NCI-H2227 (cell line): Measurements from ENCODE around the gene HOXD10.

Experiments used
- DNase-seq: peaks from one replicate; lab custom pipeline; 2025; ENCODE audit not compliant: unreplicated experiment; lab: John Stamatoyannopoulos, UW

Gene HOXD10

GRCh38 chr2:176148751-176149421, 32.3 kb downstream of the HOXD10 start:
- no peak for DNase-seq

GRCh38 chr2:176149481-176149938, 32.9 kb downstream of the HOXD10 start:
- DNase-seq = no peak

- DNase-seq = no peak
Observed at GRCh38 chr2:176149939-176150583, 33.5 kb downstream of the HOXD10 start.

GRCh38 chr2:176150584-176151441, 34.2 kb downstream of the HOXD10 start:
- no peak for DNase-seq

- no peak for DNase-seq
Observed at GRCh38 chr2:176151442-176152287, 35.1 kb downstream of the HOXD10 start, which contains the start of gene HOXD4. HOXD4 (plus strand) TSS chr2:176151550; CDS start chr2:176151634, 84 bp downstream.

- no peak for DNase-seq
Observed at GRCh38 chr2:176152350-176153181, 36.0 kb downstream of the HOXD10 start.

GRCh38 chr2:176154576-176155252, 38.1 kb downstream of the HOXD10 start:
- no peak for DNase-seq

- DNase-seq = no peak
Observed at GRCh38 chr2:176155356-176156044, 38.9 kb downstream of the HOXD10 start.

GRCh38 chr2:176156301-176156806, 39.8 kb downstream of the HOXD10 start:
- no peak for DNase-seq

GRCh38 chr2:176156807-176157498, 40.4 kb downstream of the HOXD10 start, which contains the start of gene HOXD3:
HOXD3 (plus strand) TSS chr2:176157307; CDS start chr2:176169115, 11,808 bp downstream.
- DNase-seq = no peak

GRCh38 chr2:176157499-176158185, 41.1 kb downstream of the HOXD10 start:
- no peak for DNase-seq

- DNase-seq = no peak
Observed at GRCh38 chr2:176158186-176158591, 41.6 kb downstream of the HOXD10 start.

- DNase-seq = no peak
Observed at GRCh38 chr2:176158855-176159662, 42.5 kb downstream of the HOXD10 start.

- DNase-seq = no peak
Observed at GRCh38 chr2:176159663-176160250, 43.2 kb downstream of the HOXD10 start.

GRCh38 chr2:176160251-176160985, 43.8 kb downstream of the HOXD10 start:
- DNase-seq = no peak
